H9 (cell line): ENCODE measurements around the gene UGT2B15. TPM values are rescaled to one million over a fixed set of nuclear protein-coding genes. Genes with fewer than 3 reads are reported as not detected.

ENCODE experiments used
- DNase-seq: peaks from one replicate; pipeline ENCODE4 v3.0.0-alpha.2; 2017
- H2AFZ ChIP-seq: one replicate; pipeline ENCODE4 v1.6.1; 2013; ENCODE audit warnings: mild to moderate bottlenecking, low read length, control low read depth, moderate library complexity
- H2AK5ac ChIP-seq: 2 replicates; pipeline ENCODE4 v1.6.1; 2013; ENCODE audit warnings: low read length, control low read depth, mixed read lengths; ENCODE audit not compliant: insufficient read length
- H2BK120ac ChIP-seq: one replicate; pipeline ENCODE4 v1.6.1; 2013; ENCODE audit warnings: low read depth, mild to moderate bottlenecking, low read length, control low read depth, inconsistent platforms; ENCODE audit not compliant: poor library complexity, severe bottlenecking
- H2BK12ac ChIP-seq: 2 replicates; pipeline ENCODE4 v1.6.1; 2013; ENCODE audit warnings: low read length, control low read depth, mixed read lengths, low read depth; ENCODE audit not compliant: insufficient read length
- H2BK15ac ChIP-seq: 2 replicates; pipeline ENCODE4 v1.6.1; 2013; ENCODE audit warnings: low read depth, low read length, control low read depth
- H2BK20ac ChIP-seq: one replicate; pipeline ENCODE4 v1.6.1; 2013; ENCODE audit warnings: low read depth, mild to moderate bottlenecking, low read length, control low read depth, inconsistent platforms; ENCODE audit not compliant: poor library complexity, severe bottlenecking
- H2BK5ac ChIP-seq: 2 replicates; pipeline ENCODE4 v1.6.1; 2013; ENCODE audit warnings: low read length, control low read depth, mixed read lengths; ENCODE audit not compliant: insufficient read length
- H3K14ac ChIP-seq: 2 replicates; pipeline ENCODE4 v1.6.1; 2013; ENCODE audit warnings: low read length, control low read depth; ENCODE audit not compliant: insufficient read depth
- H3K18ac ChIP-seq: 2 replicates; pipeline ENCODE4 v1.6.1; 2013; ENCODE audit warnings: low read depth, mild to moderate bottlenecking, mixed read lengths, low read length, control low read depth; ENCODE audit not compliant: insufficient read length
- H3K23ac ChIP-seq: 2 replicates; pipeline ENCODE4 v1.6.1; 2013; ENCODE audit warnings: low read length, control low read depth, mixed read lengths, low read depth; ENCODE audit not compliant: insufficient read length
- H3K23me2 ChIP-seq: 2 replicates; pipeline ENCODE4 v1.6.1; 2013; ENCODE audit warnings: low read depth, mild to moderate bottlenecking, mixed read lengths, low read length, control low read depth; ENCODE audit not compliant: insufficient read length, poor library complexity, severe bottlenecking
- H3K27ac ChIP-seq: 2 replicates; pipeline ENCODE4 v1.5.1; 2013; ENCODE audit warnings: low read length, control low read depth, mixed read lengths, low read depth; ENCODE audit not compliant: insufficient read length
- H3K27me3 ChIP-seq: 2 replicates; pipeline ENCODE4 v1.6.1; 2013; ENCODE audit warnings: low read length, control low read depth, inconsistent platforms; ENCODE audit not compliant: insufficient read depth
- H3K4ac ChIP-seq: 2 replicates; pipeline ENCODE4 v1.6.1; 2013; ENCODE audit warnings: low read depth, mild to moderate bottlenecking, control low read depth, inconsistent platforms, low read length, moderate library complexity
- H3K4me1 ChIP-seq: 2 replicates; pipeline ENCODE4 v1.6.1; 2013; ENCODE audit warnings: low read length, control low read depth, inconsistent platforms; ENCODE audit not compliant: insufficient read depth
- H3K4me2 ChIP-seq: 2 replicates; pipeline ENCODE4 v1.6.1; 2013; ENCODE audit warnings: low read length, control low read depth, mixed read lengths; ENCODE audit not compliant: insufficient read length, insufficient read depth
- H3K56ac ChIP-seq: 2 replicates; pipeline ENCODE4 v1.6.1; 2013; ENCODE audit warnings: low read depth, mild to moderate bottlenecking, mixed read lengths, low read length, control low read depth; ENCODE audit not compliant: insufficient read length
- H3K79me1 ChIP-seq: 2 replicates; pipeline ENCODE4 v1.6.1; 2013; ENCODE audit warnings: low read depth, mild to moderate bottlenecking, moderate library complexity, low read length, control low read depth, inconsistent platforms; ENCODE audit not compliant: insufficient read depth, poor library complexity, severe bottlenecking
- H3K79me2 ChIP-seq: 2 replicates; pipeline ENCODE4 v1.6.1; 2013; ENCODE audit warnings: low read length, control low read depth, inconsistent platforms; ENCODE audit not compliant: insufficient read depth
- H3K9ac ChIP-seq: 2 replicates; pipeline ENCODE4 v1.6.1; 2013; ENCODE audit warnings: low read length, control low read depth, mixed read lengths; ENCODE audit not compliant: insufficient read length; ENCODE audit errors: extremely low read depth
- H3K9me3 ChIP-seq: one replicate; pipeline ENCODE4 v1.6.1; 2013; ENCODE audit warnings: low read depth, low read length, inconsistent platforms; ENCODE audit not compliant: control insufficient read depth
- H3T11ph ChIP-seq: one replicate; pipeline ENCODE4 v1.6.1; 2013; ENCODE audit warnings: mild to moderate bottlenecking, low read length, control low read depth, inconsistent platforms
- H4K20me1 ChIP-seq: one replicate; pipeline ENCODE4 v1.6.1; 2013; ENCODE audit not compliant: control insufficient read depth, insufficient read length, insufficient read depth
- H4K5ac ChIP-seq: 2 replicates; pipeline ENCODE4 v1.6.1; 2013; ENCODE audit warnings: low read depth, mild to moderate bottlenecking, mixed read lengths, low read length, control low read depth; ENCODE audit not compliant: insufficient read length
- H4K8ac ChIP-seq: replicated peaks from 2 replicates; pipeline ENCODE4 v1.6.1; 2013; ENCODE audit warnings: low read length, control low read depth, mixed read lengths, low read depth; ENCODE audit not compliant: insufficient read length
- H4K91ac ChIP-seq: 2 replicates; pipeline ENCODE4 v1.6.1; 2013; ENCODE audit warnings: low read depth, mild to moderate bottlenecking, moderate library complexity, mixed read lengths, low read length, control low read depth; ENCODE audit not compliant: insufficient read length
- H3K27ac Mint-ChIP-seq, 3 experiments: 2 replicates in 2 of 3; 3 replicates in 1 of 3; pipeline ENCODE4 v1.8.0; 2020 to 2021; ENCODE audit warnings: mixed read lengths in 3 of 3, mild to moderate bottlenecking in 1 of 3, moderate library complexity in 1 of 3
- H3K27me3 Mint-ChIP-seq: 2 replicates; pipeline ENCODE4 v1.8.0; 2021; ENCODE audit warnings: low read depth, mild to moderate bottlenecking, moderate library complexity, mixed read lengths
- H3K36me3 Mint-ChIP-seq, 3 experiments: 2 replicates in 2 of 3; 3 replicates in 1 of 3; pipeline ENCODE4 v1.8.0; 2020 to 2021; ENCODE audit warnings: low read depth in 3 of 3, mixed read lengths in 3 of 3; ENCODE audit not compliant: insufficient read depth in 1 of 3
- H3K4me1 Mint-ChIP-seq, 2 experiments: 2 replicates each; pipeline ENCODE4 v1.8.0; 2020; ENCODE audit warnings: mixed read lengths in 2 of 2
- H3K4me3 Mint-ChIP-seq, 2 experiments: 2 replicates in 1 of 2; 3 replicates in 1 of 2; pipeline ENCODE4 v1.8.0; 2020 to 2021; ENCODE audit warnings: mild to moderate bottlenecking in 2 of 2, mixed read lengths in 2 of 2, moderate library complexity in 1 of 2
- H3K9me3 Mint-ChIP-seq, 2 experiments: 2 replicates in 1 of 2; 3 replicates in 1 of 2; pipeline ENCODE4 v1.8.0; 2020; ENCODE audit warnings: mild to moderate bottlenecking in 2 of 2, mixed read lengths in 2 of 2, moderate library complexity in 1 of 2
- WGBS: extraction: QIAGEN DNeasy Blood & Tissue Kit; methylation state at CpG from one replicate; pipeline ENCODE4 v1.1.7; 2013; ENCODE audit warnings: missing lambda C conversion rate, low lambda C conversion rate, mixed read lengths; ENCODE audit not compliant: insufficient read length; ENCODE audit errors: extremely low coverage; 5-methylcytosine and 5-hydroxymethylcytosine counted together
- total RNA-seq: library from RNA; stranded (reverse); gene quantifications from 2 replicates; pipeline ENCODE4 v1.2.1, GENCODE V29; 2021
- TF ChIP-seq, protein P1 (sequence below): fragments of 200-600 bp; sonication (generic); conservative IDR thresholded peaks from 3 replicates; pipeline ENCODE4 v1.8.0; 2021; ENCODE audit warnings: antibody characterized with exemption, mild to moderate bottlenecking

UGT2B15 gene
- total RNA-seq, 1 experiment from 2014 or later: not detected

- Histone ChIP-seq H3K23me2 (no peaks in the 10 kb centered on the region), H4K5ac (no peak overlapping the region), H3K4me2 (no peak overlapping the region), H2BK120ac (no peak overlapping the region), H3K4me1 (no peaks in the 10 kb centered on the region), H3K23ac (no peak overlapping the region), H3K56ac (no peak overlapping the region), H3T11ph (no peak overlapping the region), H3K9me3 (peaks cover 6% of the 10 kb centered on the region), H3K27ac (no peak overlapping the region), H3K18ac (no peak overlapping the region), H3K79me2 (no peaks in the 10 kb centered on the region), H3K27me3 (no peaks in the 10 kb centered on the region), H4K8ac (no peak overlapping the region), H3K14ac (no peak overlapping the region), H4K20me1 (no peaks in the 10 kb centered on the region), H4K91ac (no peak overlapping the region), H3K9ac (no peak overlapping the region), H2AFZ (no peak overlapping the region), H2AK5ac (no peak overlapping the region), H2BK20ac (no peak overlapping the region), H3K79me1 (no peaks in the 10 kb centered on the region), H3K4ac (no peak overlapping the region), H2BK5ac (no peak overlapping the region), H2BK15ac (no peak overlapping the region), H2BK12ac (no peak overlapping the region)
- H3K4me1 Mint-ChIP-seq: no peaks in the 10 kb centered on the region
- no peak overlapping the region; a peak in 1 of 7 replicates for H3K27ac Mint-ChIP-seq
- H3K27me3 Mint-ChIP-seq: no peaks in the 10 kb centered on the region
- no peak overlapping the region for H3K4me3 Mint-ChIP-seq
- TF ChIP-seq, protein P1, sequence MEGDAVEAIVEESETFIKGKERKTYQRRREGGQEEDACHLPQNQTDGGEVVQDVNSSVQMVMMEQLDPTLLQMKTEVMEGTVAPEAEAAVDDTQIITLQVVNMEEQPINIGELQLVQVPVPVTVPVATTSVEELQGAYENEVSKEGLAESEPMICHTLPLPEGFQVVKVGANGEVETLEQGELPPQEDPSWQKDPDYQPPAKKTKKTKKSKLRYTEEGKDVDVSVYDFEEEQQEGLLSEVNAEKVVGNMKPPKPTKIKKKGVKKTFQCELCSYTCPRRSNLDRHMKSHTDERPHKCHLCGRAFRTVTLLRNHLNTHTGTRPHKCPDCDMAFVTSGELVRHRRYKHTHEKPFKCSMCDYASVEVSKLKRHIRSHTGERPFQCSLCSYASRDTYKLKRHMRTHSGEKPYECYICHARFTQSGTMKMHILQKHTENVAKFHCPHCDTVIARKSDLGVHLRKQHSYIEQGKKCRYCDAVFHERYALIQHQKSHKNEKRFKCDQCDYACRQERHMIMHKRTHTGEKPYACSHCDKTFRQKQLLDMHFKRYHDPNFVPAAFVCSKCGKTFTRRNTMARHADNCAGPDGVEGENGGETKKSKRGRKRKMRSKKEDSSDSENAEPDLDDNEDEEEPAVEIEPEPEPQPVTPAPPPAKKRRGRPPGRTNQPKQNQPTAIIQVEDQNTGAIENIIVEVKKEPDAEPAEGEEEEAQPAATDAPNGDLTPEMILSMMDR: no peak
- H3K36me3 Mint-ChIP-seq: peaks cover 23 to 27% (median 25%) of the 10 kb centered on the region in 3 experiments
- WGBS: no CpG with 5 or more reads among the region's 9 CpGs
- H3K9me3 Mint-ChIP-seq: peaks cover 21 to 33% of the 10 kb centered on the region in 2 experiments
- DNase-seq: no peak
Observed at GRCh38 chr4:68693325-68694075, 23.0 kb upstream of the UGT2B15 start.
